ENCODE measurements around the gene CDH1.

DNA sequence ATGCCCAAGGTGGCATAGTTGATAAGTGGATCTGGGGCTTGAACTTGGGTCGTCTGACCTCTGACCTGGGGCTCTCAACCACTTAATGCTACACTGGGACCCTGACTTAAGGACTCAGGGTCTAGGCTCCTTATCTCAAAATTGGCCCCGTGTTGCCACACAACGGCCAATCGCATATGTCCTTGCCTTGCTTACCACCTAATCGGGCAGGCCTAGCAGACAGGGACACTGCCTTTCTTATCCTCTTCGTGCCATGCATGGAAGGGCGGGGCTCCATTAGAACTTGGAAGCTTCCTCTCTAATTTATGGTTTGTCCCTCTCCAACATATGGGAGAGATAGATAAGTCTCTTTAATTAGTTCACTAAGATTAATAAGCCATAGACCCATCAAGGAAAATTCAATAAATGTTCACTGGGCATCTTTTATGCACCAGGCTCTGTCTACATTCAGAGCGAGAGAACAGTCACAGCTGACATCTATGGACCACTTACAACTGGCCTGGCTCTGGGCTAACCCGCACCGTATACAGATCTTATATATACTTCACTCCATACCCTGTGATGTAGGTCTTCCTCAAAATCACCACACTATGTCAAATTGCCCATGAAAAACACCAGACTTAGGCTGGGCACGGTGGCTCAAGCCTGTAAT, 35.1 kb downstream of the CDH1 start:
- TF ChIP-seq, protein P1, sequence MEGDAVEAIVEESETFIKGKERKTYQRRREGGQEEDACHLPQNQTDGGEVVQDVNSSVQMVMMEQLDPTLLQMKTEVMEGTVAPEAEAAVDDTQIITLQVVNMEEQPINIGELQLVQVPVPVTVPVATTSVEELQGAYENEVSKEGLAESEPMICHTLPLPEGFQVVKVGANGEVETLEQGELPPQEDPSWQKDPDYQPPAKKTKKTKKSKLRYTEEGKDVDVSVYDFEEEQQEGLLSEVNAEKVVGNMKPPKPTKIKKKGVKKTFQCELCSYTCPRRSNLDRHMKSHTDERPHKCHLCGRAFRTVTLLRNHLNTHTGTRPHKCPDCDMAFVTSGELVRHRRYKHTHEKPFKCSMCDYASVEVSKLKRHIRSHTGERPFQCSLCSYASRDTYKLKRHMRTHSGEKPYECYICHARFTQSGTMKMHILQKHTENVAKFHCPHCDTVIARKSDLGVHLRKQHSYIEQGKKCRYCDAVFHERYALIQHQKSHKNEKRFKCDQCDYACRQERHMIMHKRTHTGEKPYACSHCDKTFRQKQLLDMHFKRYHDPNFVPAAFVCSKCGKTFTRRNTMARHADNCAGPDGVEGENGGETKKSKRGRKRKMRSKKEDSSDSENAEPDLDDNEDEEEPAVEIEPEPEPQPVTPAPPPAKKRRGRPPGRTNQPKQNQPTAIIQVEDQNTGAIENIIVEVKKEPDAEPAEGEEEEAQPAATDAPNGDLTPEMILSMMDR (IDR thresholded peaks at IDR 0.05), result no peak
- no peak for TF ChIP-seq ZFX (IDR thresholded peaks at IDR 0.05; ENCODE audit: borderline replicate concordance)
